ENCODE results near the gene ZFY.

DNA sequence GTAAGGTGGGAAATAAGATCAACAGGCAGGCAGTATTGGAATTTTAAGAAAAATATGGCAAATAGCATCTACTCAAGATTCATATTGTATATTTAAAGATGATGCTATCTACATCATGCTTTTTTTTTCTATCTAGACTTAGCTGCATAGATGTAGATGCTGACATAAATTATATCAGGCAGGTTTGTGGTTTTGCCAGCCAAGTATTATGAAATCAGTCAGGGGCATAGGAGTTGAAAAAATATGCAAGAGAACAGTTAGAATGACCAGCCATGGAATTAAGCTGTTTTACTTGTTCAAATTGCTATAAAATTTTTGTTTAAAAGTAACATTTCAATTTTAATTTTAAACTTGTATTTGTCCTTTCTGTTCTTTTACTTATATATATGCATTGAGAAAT lies 34.4 kb downstream of the ZFY start:
- TF ChIP-seq GATA2 (IDR thresholded peaks at IDR 0.05; ENCODE audit: low read depth, low read length) = no peak
- no peak for TF ChIP-seq GATA3 (IDR thresholded peaks at IDR 0.05; ENCODE audit: low read depth, low read length)

Measured in SH-SY5Y (cell line).